MCF 10A (cell line): ENCODE data around the gene SARNP. TPM values are rescaled to one million over a fixed set of nuclear protein-coding genes. Genes with fewer than 3 reads are reported as not detected.
A peak's percentile ranks its signal among the peaks of the same experiment; 100 is the strongest.

Experiments used
- BruUV-seq: library from RNA; stranded (reverse); fragments of 400-500 nt; replicated peaks from 2 replicates; lab custom pipeline; 2021; lab: Mats Ljungman, UMichigan
- CTCF ChIA-PET: fragments of 300-600 bp; sonication (Branson Sonifier 250); formaldehyde crosslinking; extraction: SDS; loops from one replicate; lab custom pipeline; 2021; ENCODE audit warnings: antibody characterized with exemption, inconsistent platforms; lab: Yijun Ruan, JAX
- POLR2A ChIA-PET: fragments of 300-600, 350-650 bp; sonication (Branson Sonifier 250); formaldehyde crosslinking; extraction: SDS; loops from one replicate; lab custom pipeline; 2020; ENCODE audit warnings: antibody characterized with exemption, inconsistent platforms; lab: Yijun Ruan, JAX
- DNase-seq: peaks from one replicate; pipeline ENCODE4 v3.0.0-alpha.2; 2018; ENCODE audit not compliant: unreplicated experiment
- H3K27ac Mint-ChIP-seq: one replicate; pipeline ENCODE4 v1.8.0; 2022; ENCODE audit warnings: mild to moderate bottlenecking, low read depth, mixed read lengths; ENCODE audit not compliant: unreplicated experiment
- H3K27me3 Mint-ChIP-seq: one replicate; pipeline ENCODE4 v1.8.0; 2022; ENCODE audit warnings: mixed read lengths; ENCODE audit not compliant: insufficient read depth, unreplicated experiment
- H3K36me3 Mint-ChIP-seq: one replicate; pipeline ENCODE4 v1.8.0; 2022; ENCODE audit warnings: mild to moderate bottlenecking, moderate library complexity, mixed read lengths; ENCODE audit not compliant: insufficient read depth, unreplicated experiment
- H3K4me1 Mint-ChIP-seq: one replicate; pipeline ENCODE4 v1.8.0; 2022; ENCODE audit warnings: mixed read lengths; ENCODE audit not compliant: insufficient read depth, unreplicated experiment
- H3K4me3 Mint-ChIP-seq: one replicate; pipeline ENCODE4 v1.8.0; 2022; ENCODE audit warnings: mild to moderate bottlenecking, moderate library complexity, mixed read lengths; ENCODE audit not compliant: unreplicated experiment
- H3K9me3 Mint-ChIP-seq: one replicate; pipeline ENCODE4 v1.8.0; 2022; ENCODE audit warnings: mixed read lengths; ENCODE audit not compliant: unreplicated experiment
- intact Hi-C: fragments of 100-400 bp; cut with micrococcal nuclease; formaldehyde crosslinking; loops from 2 replicates; pipeline ENCODE4 v1.14.1; 2022
- total RNA-seq: library from RNA; stranded (reverse); gene quantifications from 2 replicates; pipeline ENCODE4 v1.2.3, GENCODE V29; 2022
- TF ChIP-seq, protein P1 (sequence below): fragments of 200-600 bp; IDR thresholded peaks from one replicate; pipeline ENCODE4 v1.8.0; 2022; ENCODE audit warnings: antibody characterized with exemption, mild to moderate bottlenecking; ENCODE audit not compliant: unreplicated experiment

The SARNP gene
- total RNA-seq, 1 experiment from 2014 or later = 61.1 TPM

DNA sequence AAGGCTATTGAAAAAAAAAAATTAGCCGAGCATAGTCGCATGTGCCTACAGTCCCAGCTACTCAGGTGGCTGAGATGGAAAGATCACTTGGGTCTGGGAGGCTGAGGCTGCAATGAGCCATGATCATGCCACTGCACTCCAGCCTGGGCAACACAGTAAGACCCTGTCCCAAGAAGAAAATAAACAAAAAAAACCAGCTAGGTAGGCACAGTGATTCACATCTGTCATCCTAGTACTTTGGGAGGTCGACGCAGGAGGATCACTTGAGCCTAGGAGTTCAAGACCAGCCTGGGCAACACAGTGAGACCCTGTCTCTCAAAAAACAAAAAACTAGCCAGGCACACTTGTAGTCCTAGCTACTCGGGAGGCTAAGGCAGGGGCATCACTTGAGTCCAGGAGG lies 8.2 kb downstream of the SARNP start:
- POLR2A ChIA-PET = no interaction called here
- no peaks in the 10 kb centered on the region for H3K9me3 Mint-ChIP-seq
- peaks cover 20% of the 10 kb centered on the region for H3K4me1 Mint-ChIP-seq
- H3K4me3 Mint-ChIP-seq = no peak overlapping the region
- DNase-seq = no peak
- TF ChIP-seq, protein P1, sequence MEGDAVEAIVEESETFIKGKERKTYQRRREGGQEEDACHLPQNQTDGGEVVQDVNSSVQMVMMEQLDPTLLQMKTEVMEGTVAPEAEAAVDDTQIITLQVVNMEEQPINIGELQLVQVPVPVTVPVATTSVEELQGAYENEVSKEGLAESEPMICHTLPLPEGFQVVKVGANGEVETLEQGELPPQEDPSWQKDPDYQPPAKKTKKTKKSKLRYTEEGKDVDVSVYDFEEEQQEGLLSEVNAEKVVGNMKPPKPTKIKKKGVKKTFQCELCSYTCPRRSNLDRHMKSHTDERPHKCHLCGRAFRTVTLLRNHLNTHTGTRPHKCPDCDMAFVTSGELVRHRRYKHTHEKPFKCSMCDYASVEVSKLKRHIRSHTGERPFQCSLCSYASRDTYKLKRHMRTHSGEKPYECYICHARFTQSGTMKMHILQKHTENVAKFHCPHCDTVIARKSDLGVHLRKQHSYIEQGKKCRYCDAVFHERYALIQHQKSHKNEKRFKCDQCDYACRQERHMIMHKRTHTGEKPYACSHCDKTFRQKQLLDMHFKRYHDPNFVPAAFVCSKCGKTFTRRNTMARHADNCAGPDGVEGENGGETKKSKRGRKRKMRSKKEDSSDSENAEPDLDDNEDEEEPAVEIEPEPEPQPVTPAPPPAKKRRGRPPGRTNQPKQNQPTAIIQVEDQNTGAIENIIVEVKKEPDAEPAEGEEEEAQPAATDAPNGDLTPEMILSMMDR = no peak
- no peak overlapping the region for H3K27ac Mint-ChIP-seq
- H3K36me3 Mint-ChIP-seq = peaks cover 75% of the 10 kb centered on the region
- BruUV-seq = no TSS peak
- H3K27me3 Mint-ChIP-seq = no peaks in the 10 kb centered on the region
- CTCF ChIA-PET = interaction anchor here (0.7 to 1.0 kb wide), 3 partner anchors 8 to 122 kb away, joined by 3 read pairs; partner anchors contain the start of genes DGKA and SARNP
- intact Hi-C loops = no loop called here

DNA sequence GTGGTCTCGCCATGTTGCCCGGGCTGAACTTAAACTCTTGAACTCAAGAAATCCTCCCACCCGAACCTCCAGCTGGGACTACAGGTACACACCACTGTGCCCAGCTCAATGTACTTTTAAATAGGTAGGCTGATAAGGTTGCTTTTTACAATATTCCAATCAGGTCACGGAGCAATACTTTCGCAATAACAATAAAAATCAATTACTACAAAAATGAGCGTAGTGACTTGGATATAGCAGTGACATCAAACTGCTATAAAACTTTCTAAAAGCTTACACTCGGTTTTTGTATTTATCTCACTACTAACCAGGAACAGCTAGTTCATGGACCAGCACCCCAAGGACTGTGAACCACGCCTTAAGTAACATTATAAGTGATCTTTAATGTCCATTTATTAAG lies 10.5 kb downstream of the SARNP start:
- Mint-ChIP-seq H3K27me3 (no peaks in the 10 kb centered on the region), H3K36me3 (peaks cover 74% of the 10 kb centered on the region), H3K9me3 (no peaks in the 10 kb centered on the region), H3K4me3 (no peak overlapping the region), H3K4me1 (peaks cover 7% of the 10 kb centered on the region), H3K27ac (no peak overlapping the region)
- intact Hi-C loops = no loop called here
- no TSS peak for BruUV-seq
- DNase-seq = no peak
- CTCF ChIA-PET = interaction anchor here (0.6 to 0.8 kb wide), 3 partner anchors 9 to 400 kb away, joined by 3 read pairs; no protein-coding TSS in a partner anchor
- POLR2A ChIA-PET = interaction anchor here (0.8 to 1.4 kb wide), 3 partner anchors 10 to 70 kb away, joined by 3 read pairs; partner anchors contain the start of gene ORMDL2
- TF ChIP-seq, protein P1 = no peak

DNA sequence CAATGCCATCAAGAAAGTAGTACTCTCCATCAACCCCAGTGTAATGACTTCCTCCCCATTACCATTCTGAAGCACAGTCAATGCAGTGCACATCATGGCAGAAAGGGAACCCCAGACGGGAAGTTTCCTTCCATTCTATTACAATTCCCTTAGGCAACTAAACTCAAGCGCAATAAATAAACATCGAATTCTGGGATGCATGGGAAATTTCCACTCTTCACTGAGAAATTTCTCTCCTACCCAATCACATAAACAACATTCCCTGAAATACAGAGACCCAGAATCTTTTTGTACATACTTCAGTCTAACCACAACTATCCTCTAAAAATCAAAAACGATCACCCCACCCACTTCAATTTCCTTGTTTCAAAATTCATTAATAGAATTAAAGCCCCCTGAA lies 20.0 kb downstream of the SARNP start:
- Mint-ChIP-seq H3K27me3 (no peaks in the 10 kb centered on the region), H3K4me3 (no peak overlapping the region), H3K27ac (peak overlapping the region; percentile 40), H3K9me3 (no peaks in the 10 kb centered on the region), H3K36me3 (peaks cover 96% of the 10 kb centered on the region), H3K4me1 (peaks cover 4% of the 10 kb centered on the region)
- no TSS peak for BruUV-seq
- no peak for DNase-seq
- POLR2A ChIA-PET = interaction anchor here (0.6 to 3.7 kb wide), 4 partner anchors 10 to 308 kb away, joined by 3 to 17 read pairs (median 5); partner anchors contain the start of genes ORMDL2 and SARNP
- TF ChIP-seq, protein P1 = no peak
- intact Hi-C loops = loop anchor here (2.0 kb wide), 1 partner anchor 59 kb away; no protein-coding TSS in a partner anchor
- CTCF ChIA-PET = interaction anchor here (0.6 to 1.2 kb wide), 5 partner anchors 10 to 159 kb away, joined by 3 to 4 read pairs (median 3); no protein-coding TSS in a partner anchor

DNA sequence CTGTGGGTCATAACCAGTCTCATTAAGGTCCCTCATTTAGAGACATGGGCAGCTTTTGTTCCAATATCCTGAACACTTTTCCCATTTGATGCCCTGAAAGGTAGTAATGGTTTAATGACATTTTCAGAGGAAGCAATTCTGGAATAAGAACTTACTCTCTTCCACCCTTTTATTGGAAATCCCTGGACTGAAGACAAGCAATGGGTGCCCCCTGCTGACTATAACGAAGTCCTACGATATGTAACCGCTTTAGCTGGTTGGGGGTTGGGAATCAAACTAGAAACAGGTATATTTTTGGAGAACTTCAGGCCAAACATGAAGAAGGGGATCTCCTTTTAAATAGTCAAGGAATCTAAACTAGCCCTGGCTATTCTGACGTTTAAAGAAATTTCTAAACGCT lies 20.5 kb downstream of the SARNP start:
- Mint-ChIP-seq H3K27ac (no peak overlapping the region), H3K4me3 (no peak overlapping the region), H3K4me1 (peaks cover 4% of the 10 kb centered on the region), H3K27me3 (no peaks in the 10 kb centered on the region), H3K9me3 (no peaks in the 10 kb centered on the region), H3K36me3 (peaks cover 100% of the 10 kb centered on the region)
- peak; percentile 41 for DNase-seq
- ChIA-PET CTCF (interaction anchor here (0.6 to 1.0 kb wide), 3 partner anchors 53 to 158 kb away, joined by 3 to 4 read pairs (median 3); no protein-coding TSS in a partner anchor), POLR2A (interaction anchor here (0.6 to 3.7 kb wide), 5 partner anchors 20 to 308 kb away, joined by 3 to 17 read pairs (median 4); partner anchors contain the start of genes ORMDL2, RAB5B and SARNP)
- TF ChIP-seq, protein P1 = peak; percentile 13
- no TSS peak for BruUV-seq
- intact Hi-C loops = loop anchor here (2.0 kb wide), 1 partner anchor 58 kb away; no protein-coding TSS in a partner anchor
